Panc1 (cell line): ENCODE data around the gene FCHSD2. TPM values are rescaled to one million over a fixed set of nuclear protein-coding genes. Genes with fewer than 3 reads are reported as not detected.

Experiments
- ATAC-seq: fragments of 200-7000 bp; cut with Tn5 transposase; 2 replicates; pipeline ENCODE4 v1.9.1; 2020; ENCODE audit warnings: mild to moderate bottlenecking, moderate library complexity
- BruUV-seq: library from RNA; stranded (reverse); fragments of 400-500 nt; replicated peaks from 2 replicates; lab custom pipeline; 2021; lab: Mats Ljungman, UMichigan
- CTCF ChIA-PET: fragments of 300-600 bp; sonication (Branson Sonifier 250); formaldehyde crosslinking; loops from one replicate; lab custom pipeline; 2022; ENCODE audit warnings: antibody characterized with exemption; lab: Charles Lee
- POLR2A ChIA-PET: fragments of 300-600 bp; sonication (Branson Sonifier 250); formaldehyde crosslinking; loops from one replicate; lab custom pipeline; 2022; ENCODE audit warnings: antibody characterized with exemption; lab: Charles Lee
- DNase-seq: peaks from one replicate; pipeline ENCODE4 v3.0.0-alpha.2; 2010; ENCODE audit warnings: low read depth, low spot score
- H3K27ac ChIP-seq: 2 replicates; pipeline ENCODE4 v1.5.1; 2011; ENCODE audit warnings: mild to moderate bottlenecking, low read length, inconsistent platforms
- H3K27me3 ChIP-seq: fragments of 200-500 bp; sonication (Bioruptor generic); 2 replicates; pipeline ENCODE4 v1.6.0; 2014; ENCODE audit warnings: low read length, inconsistent platforms; ENCODE audit not compliant: control insufficient read depth, insufficient read depth
- H3K36me3 ChIP-seq: fragments of 200-500 bp; sonication (Bioruptor generic); 2 replicates; pipeline ENCODE4 v1.5.1; 2014; ENCODE audit warnings: inconsistent platforms, mild to moderate bottlenecking, low read length, moderate library complexity; ENCODE audit not compliant: control insufficient read depth, insufficient read depth
- H3K4me1 ChIP-seq: 2 replicates; pipeline ENCODE4 v1.5.1; 2011; ENCODE audit warnings: inconsistent platforms, mild to moderate bottlenecking, low read length, moderate library complexity; ENCODE audit not compliant: control insufficient read depth, insufficient read depth
- H3K4me3 ChIP-seq, 2 experiments: 2 replicates each; pipeline ENCODE4 v1.5.1; 2011 to 2012; ENCODE audit warnings: low read depth in 2 of 2, low read length in 2 of 2, mild to moderate bottlenecking in 2 of 2, inconsistent platforms in 1 of 2, moderate library complexity in 1 of 2
- H3K9me3 ChIP-seq: fragments of 200-500 bp; sonication (Bioruptor generic); 2 replicates; pipeline ENCODE4 v1.5.1; 2014; ENCODE audit warnings: low read depth, mild to moderate bottlenecking, inconsistent platforms, low read length, moderate library complexity; ENCODE audit not compliant: control insufficient read depth, insufficient read depth
- CTCF ChIP-seq: fragments of 450-650 bp; IDR thresholded peaks from 2 replicates; pipeline ENCODE4 v1.5.1; 2017; ENCODE audit warnings: mild to moderate bottlenecking
- POLR2AphosphoS5 ChIP-seq: IDR thresholded peaks from 2 replicates; pipeline ENCODE4 v1.6.1; 2012; ENCODE audit warnings: mild to moderate bottlenecking, low read depth, low read length, moderate library complexity
- REST ChIP-seq, 2 experiments: IDR thresholded peaks; 2 replicates each; pipeline ENCODE4 v1.6.1; 2011 to 2012; ENCODE audit warnings: low read depth in 2 of 2, control low read depth in 1 of 2, low read length in 1 of 2, mild to moderate bottlenecking in 1 of 2, moderate library complexity in 1 of 2; ENCODE audit not compliant: insufficient read depth in 1 of 2
- SIN3A ChIP-seq: IDR thresholded peaks from 2 replicates; pipeline ENCODE4 v1.6.1; 2012; ENCODE audit warnings: low read depth, mild to moderate bottlenecking, low read length, moderate library complexity, borderline replicate concordance; ENCODE audit not compliant: insufficient read depth
- TCF7L2 ChIP-seq: IDR thresholded peaks from 2 replicates; pipeline ENCODE4 v1.6.1; 2011; ENCODE audit warnings: mild to moderate bottlenecking, low read depth, low read length, inconsistent platforms
- in situ Hi-C: cut with HindIII; loops from 2 replicates; pipeline ENCODE4 v1.10.0; 2016; ENCODE audit warnings: low sequenced_read_pairs, low pct_unique_long_range_greater_than_20kb
- intact Hi-C: fragments of 100-400 bp; cut with micrococcal nuclease; formaldehyde crosslinking; loops from one replicate; pipeline ENCODE4 v1.10.0; 2022; ENCODE audit not compliant: unreplicated experiment
- total RNA-seq: library from RNA; stranded (reverse); gene quantifications from one replicate; pipeline ENCODE4 v1.2.1, GENCODE V29; 2021; ENCODE audit not compliant: unreplicated experiment

Gene FCHSD2
- total RNA-seq, 1 experiment from 2014 or later = 31.8 TPM

- intact Hi-C loops (no loop called here), in situ Hi-C loops (no loop called here)
- ChIA-PET CTCF (no interaction called here), POLR2A (interaction anchor here (0.5 kb wide), 1 partner anchor 293 kb away, joined by 3 read pairs; no protein-coding TSS in a partner anchor)
- no peak for ATAC-seq
- H3K4me1 ChIP-seq = no peaks in the 10 kb centered on the region
- TF ChIP-seq CTCF (no peak), POLR2AphosphoS5 (no peak), SIN3A (no peak), REST (IDR thresholded peaks at IDR 0.05; ENCODE audit: insufficient read depth in 1 of 2, low read depth in 2 of 2, low read length in 1 of 2) (no peak)
- H3K9me3 ChIP-seq = no peaks in the 10 kb centered on the region
- no peak overlapping the region for H3K27ac ChIP-seq
- H3K36me3 ChIP-seq = no peaks in the 10 kb centered on the region
- no peak for DNase-seq
- BruUV-seq = no TSS peak
- no peaks in the 10 kb centered on the region; the same call in 1 of the 2 replicates for H3K27me3 ChIP-seq
- no peak overlapping the region for H3K4me3 ChIP-seq
These were observed 22.9 kb upstream of the FCHSD2 start for GRCh38 chr11:73164803-73165540.

- ChIA-PET CTCF (interaction anchor here (0.5 to 0.6 kb wide), 4 partner anchors 21 to 707 kb away, joined by 3 to 11 read pairs (median 6); partner anchors contain the start of gene FCHSD2), POLR2A (interaction anchor here (0.6 kb wide), 1 partner anchor 459 kb away, joined by 4 read pairs; no protein-coding TSS in a partner anchor)
- Histone ChIP-seq H3K4me3 (no peak overlapping the region), H3K4me1 (no peaks in the 10 kb centered on the region), H3K9me3 (no peaks in the 10 kb centered on the region), H3K36me3 (no peaks in the 10 kb centered on the region), H3K27me3 (no peaks in the 10 kb centered on the region; the same call in 1 of the 2 replicates), H3K27ac (no peak overlapping the region)
- ATAC-seq = no peak
- intact Hi-C loops = no loop called here
- BruUV-seq = no TSS peak
- TF ChIP-seq TCF7L2 (no peak), POLR2AphosphoS5 (no peak), SIN3A (no peak), CTCF (no peak), REST (IDR thresholded peaks at IDR 0.05; ENCODE audit: insufficient read depth in 1 of 2, low read depth in 2 of 2, low read length in 1 of 2) (no peak)
- in situ Hi-C loops = no loop called here
- DNase-seq = no peak
These were observed 21.6 kb upstream of the FCHSD2 start for GRCh38 chr11:73163638-73164174.
